ENCODE measurements around the gene NLRP2B. TPM values are rescaled to one million over a fixed set of nuclear protein-coding genes. Genes with fewer than 3 reads are reported as not detected.
"Not testable (repeated sequence)": the region's sequence is repeated elsewhere in the genome, so short reads cannot be mapped to it uniquely, and the experiment has no call there.

Gene NLRP2B
- total and polyA plus RNA-seq, 2 donors = not detected

- Histone ChIP-seq H3K4me1 (ENCODE audit: insufficient read depth) (no peaks in the 10 kb centered on the region), H3K36me3 (ENCODE audit: insufficient read depth) (no peaks in the 10 kb centered on the region), H3K4me3 (ENCODE audit: low read depth, low read length) (no peak overlapping the region), H3K27ac (ENCODE audit: low read depth) (no peak overlapping the region)
- WGBS = 70% methylated on average over 2 of the region's 2 CpGs
- DNase-seq (ENCODE audit: extremely low spot score) = no peak
These were observed 38.7 kb downstream of the NLRP2B start for GRCh38 chrX:57641338-57641737.

- H3K4me1 ChIP-seq (ENCODE audit: insufficient read depth) = no peaks in the 10 kb centered on the region
- no peak overlapping the region for H3K27ac ChIP-seq (ENCODE audit: low read depth)
- no peak overlapping the region for H3K4me3 ChIP-seq (ENCODE audit: low read depth, low read length)
- DNase-seq (ENCODE audit: extremely low spot score) = no peak
- no peaks in the 10 kb centered on the region for H3K36me3 ChIP-seq (ENCODE audit: insufficient read depth)
- 91% methylated on average over 4 of the region's 4 CpGs for WGBS
These were observed 39.4 kb downstream of the NLRP2B start for GRCh38 chrX:57640674-57641016.

- DNase-seq (ENCODE audit: extremely low spot score); H3K4me3 ChIP-seq (ENCODE audit: low read depth, low read length); H3K4me1 ChIP-seq (ENCODE audit: insufficient read depth); H3K27ac ChIP-seq (ENCODE audit: low read depth); H3K36me3 ChIP-seq (ENCODE audit: insufficient read depth): not testable (repeated sequence)
- over 99% methylated on average over 20 of the region's 20 CpGs for WGBS
These were observed 50.6 kb downstream of the NLRP2B start for GRCh38 chrX:57629438-57629837.

Other genes with a start within 250 kb of the NLRP2B start
- 11.6 TPM for gene ZXDB, start 88.2 kb downstream of the NLRP2B start, total RNA-seq
- gene ZXDB, start 88.2 kb downstream of the NLRP2B start, polyA plus RNA-seq = 6.8 TPM
- 12.7 TPM for gene ZXDA, start 230.2 kb upstream of the NLRP2B start, total RNA-seq
- gene ZXDA, start 230.2 kb upstream of the NLRP2B start, polyA plus RNA-seq = 3.1 TPM